ENCODE measurements around the gene DRAM1. TPM values are rescaled to one million over a fixed set of nuclear protein-coding genes. Genes with fewer than 3 reads are reported as not detected.
A peak's percentile ranks its signal among the peaks of the same experiment; 100 is the strongest.

Gene DRAM1
- total and polyA plus RNA-seq, 9 of the 15 experiments (the other 6 are each of a cell fraction or from before 2014, with no cell fraction given): 1.4 to 4.3 (median 2.7) TPM

DNA sequence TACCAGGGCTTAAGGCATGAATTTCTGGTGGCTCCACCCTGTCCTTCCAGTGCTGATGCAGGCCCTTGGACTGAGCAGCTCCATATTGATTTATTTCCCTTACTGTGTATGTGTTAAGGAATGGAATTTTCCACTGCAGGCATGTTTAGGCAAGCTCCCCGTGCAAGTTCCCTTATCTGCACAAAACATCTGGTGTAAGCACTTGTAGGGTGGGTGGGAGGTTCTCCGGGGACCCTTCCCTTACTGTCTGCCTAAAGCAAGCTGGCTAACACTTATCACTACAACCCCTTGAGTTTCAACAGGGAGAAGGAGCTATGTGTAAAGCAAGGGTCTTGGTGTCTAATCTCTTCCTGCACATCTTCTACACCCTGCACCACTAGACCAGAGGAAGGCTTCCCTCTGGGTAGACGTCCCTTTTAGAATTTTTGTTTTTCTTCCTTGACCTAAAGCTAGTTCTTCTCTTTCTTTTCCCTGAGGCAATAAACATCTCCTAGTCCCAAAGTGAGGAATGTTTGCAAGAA, 22.0 kb upstream of the DRAM1 start (continued):
- TF ChIP-seq, protein P1, sequence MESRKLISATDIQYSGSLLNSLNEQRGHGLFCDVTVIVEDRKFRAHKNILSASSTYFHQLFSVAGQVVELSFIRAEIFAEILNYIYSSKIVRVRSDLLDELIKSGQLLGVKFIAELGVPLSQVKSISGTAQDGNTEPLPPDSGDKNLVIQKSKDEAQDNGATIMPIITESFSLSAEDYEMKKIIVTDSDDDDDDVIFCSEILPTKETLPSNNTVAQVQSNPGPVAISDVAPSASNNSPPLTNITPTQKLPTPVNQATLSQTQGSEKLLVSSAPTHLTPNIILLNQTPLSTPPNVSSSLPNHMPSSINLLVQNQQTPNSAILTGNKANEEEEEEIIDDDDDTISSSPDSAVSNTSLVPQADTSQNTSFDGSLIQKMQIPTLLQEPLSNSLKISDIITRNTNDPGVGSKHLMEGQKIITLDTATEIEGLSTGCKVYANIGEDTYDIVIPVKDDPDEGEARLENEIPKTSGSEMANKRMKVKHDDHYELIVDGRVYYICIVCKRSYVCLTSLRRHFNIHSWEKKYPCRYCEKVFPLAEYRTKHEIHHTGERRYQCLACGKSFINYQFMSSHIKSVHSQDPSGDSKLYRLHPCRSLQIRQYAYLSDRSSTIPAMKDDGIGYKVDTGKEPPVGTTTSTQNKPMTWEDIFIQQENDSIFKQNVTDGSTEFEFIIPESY (CRISPR knock-in tag; IDR thresholded peaks at IDR 0.05): no peak
- TF ChIP-seq ZNF655 (CRISPR knock-in tag; IDR thresholded peaks at IDR 0.05): no peak
- peak; percentile 78; the same call in 1 of the 2 replicates for TF ChIP-seq GATAD2B (IDR thresholded peaks at IDR 0.05; ENCODE audit: borderline replicate concordance)
- TF ChIP-seq CTCFL (IDR thresholded peaks at IDR 0.05; ENCODE audit: borderline replicate concordance, insufficient read depth, low read depth, low read length, poor library complexity, severe bottlenecking): no peak
- TF ChIP-seq ZNF184 (CRISPR knock-in tag; IDR thresholded peaks at IDR 0.05): no peak
- TF ChIP-seq SREBF1 (IDR thresholded peaks at IDR 0.05; ENCODE audit: borderline replicate concordance, low read depth, low read length): no peak
- TF ChIP-seq TRIM25 (IDR thresholded peaks at IDR 0.05; ENCODE audit: borderline replicate concordance): no peak
- 0 out of 2 replicates have a peak, but pooled peaks have one; percentile 56 for TF ChIP-seq FOXJ2 (tag; IDR thresholded peaks at IDR 0.05)
- no peak for TF ChIP-seq CBX5 (IDR thresholded peaks at IDR 0.05; ENCODE audit: borderline replicate concordance, low read depth)
- no peak for TF ChIP-seq ZC3H11A (IDR thresholded peaks at IDR 0.05; ENCODE audit: low read depth, low read length)
- no peak for TF ChIP-seq E2F6 (IDR thresholded peaks at IDR 0.05; ENCODE audit: borderline replicate concordance in 1 of 2, extremely low read depth in 1 of 2, insufficient read depth in 1 of 2, insufficient read length in 1 of 2, low read depth in 1 of 2, low read length in 1 of 2, poor library complexity in 1 of 2, severe bottlenecking in 1 of 2)
- no peak for TF ChIP-seq NR2C1 (IDR thresholded peaks at IDR 0.05)
- no peak for TF ChIP-seq NR2C1 (tag; IDR thresholded peaks at IDR 0.05)
- TF ChIP-seq ZNF146 (CRISPR knock-in tag; IDR thresholded peaks at IDR 0.05; ENCODE audit: unreplicated experiment): no peak
- no peak for TF ChIP-seq ZNF780A (CRISPR knock-in tag; IDR thresholded peaks at IDR 0.05)
- TF ChIP-seq ZNF766 (CRISPR knock-in tag; conservative IDR thresholded peaks at IDR 0.05): 0 out of 2 replicates have a peak, but pooled peaks have one; percentile 11
- TF ChIP-seq MECOM (CRISPR knock-in tag; IDR thresholded peaks at IDR 0.05): no peak
- TF ChIP-seq, protein P2, sequence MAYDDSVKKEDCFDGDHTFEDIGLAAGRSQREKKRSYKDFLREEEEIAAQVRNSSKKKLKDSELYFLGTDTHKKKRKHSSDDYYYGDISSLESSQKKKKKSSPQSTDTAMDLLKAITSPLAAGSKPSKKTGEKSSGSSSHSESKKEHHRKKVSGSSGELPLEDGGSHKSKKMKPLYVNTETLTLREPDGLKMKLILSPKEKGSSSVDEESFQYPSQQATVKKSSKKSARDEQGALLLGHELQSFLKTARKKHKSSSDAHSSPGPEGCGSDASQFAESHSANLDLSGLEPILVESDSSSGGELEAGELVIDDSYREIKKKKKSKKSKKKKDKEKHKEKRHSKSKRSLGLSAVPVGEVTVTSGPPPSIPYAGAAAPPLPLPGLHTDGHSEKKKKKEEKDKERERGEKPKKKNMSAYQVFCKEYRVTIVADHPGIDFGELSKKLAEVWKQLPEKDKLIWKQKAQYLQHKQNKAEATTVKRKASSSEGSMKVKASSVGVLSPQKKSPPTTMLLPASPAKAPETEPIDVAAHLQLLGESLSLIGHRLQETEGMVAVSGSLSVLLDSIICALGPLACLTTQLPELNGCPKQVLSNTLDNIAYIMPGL (CRISPR knock-in tag; IDR thresholded peaks at IDR 0.05): no peak

Measured in K562 (cell line).